Epithelial cell of prostate (primary cell): ENCODE results near the gene GCC2.
"Not testable (repeated sequence)": the region's sequence is repeated elsewhere in the genome, so short reads cannot be mapped to it uniquely, and the experiment has no call there.

ENCODE experiments used
- DNase-seq: peaks from one replicate; pipeline ENCODE4 v3.0.0-alpha.2; 2011; ENCODE audit warnings: low read depth, low spot score
- H3K27ac ChIP-seq: fragments of 450-650 bp; 2 replicates; pipeline ENCODE4 v1.5.1; 2017; ENCODE audit warnings: mild to moderate bottlenecking

The GCC2 gene

GRCh38 chr2:108448678-108449409 lies at the start of gene GCC2:
Gene GCC2, plus strand, starts transcription at chr2:108449206. Its CDS starts 69 bp downstream, at chr2:108449275.
- DNase-seq, result peak; percentile 64
- peak within 1 kb of the TSS; percentile 72 for H3K27ac ChIP-seq

- no peak overlapping the region for H3K27ac ChIP-seq
- no peak for DNase-seq
Measured at GRCh38 chr2:108399479-108399878, 49.5 kb upstream of the GCC2 start.

- no peak overlapping the region for H3K27ac ChIP-seq
- DNase-seq, result no peak
Measured at GRCh38 chr2:108401800-108402199, 47.2 kb upstream of the GCC2 start.

- H3K27ac ChIP-seq, result no peak overlapping the region
- no peak for DNase-seq
Measured at GRCh38 chr2:108403494-108403893, 45.5 kb upstream of the GCC2 start.

- DNase-seq, result no peak
- no peak overlapping the region for H3K27ac ChIP-seq
Measured at GRCh38 chr2:108404784-108405397, 44.1 kb upstream of the GCC2 start.

- no peak overlapping the region for H3K27ac ChIP-seq
- no peak for DNase-seq
Measured at GRCh38 chr2:108407864-108408729, 40.9 kb upstream of the GCC2 start.

- no peak for DNase-seq
Measured at GRCh38 chr2:108409768-108410167, 39.2 kb upstream of the GCC2 start.

GRCh38 chr2:108412995-108413710 lies 35.9 kb upstream of the GCC2 start:
- DNase-seq, result peak; percentile 77
- H3K27ac ChIP-seq, result peak overlapping the region; percentile 75

More at GRCh38 chr2:108409768-108410167, 39.2 kb upstream of the GCC2 start:
- H3K27ac ChIP-seq, result no peak overlapping the region

GRCh38 chr2:108413711-108414095 lies 35.3 kb upstream of the GCC2 start:
- no peak for DNase-seq
- peak overlapping the region; percentile 75 for H3K27ac ChIP-seq

- peak overlapping the region; percentile 75 for H3K27ac ChIP-seq
Measured at GRCh38 chr2:108414256-108414876, 34.6 kb upstream of the GCC2 start.

GRCh38 chr2:108414945-108415344 lies 34.1 kb upstream of the GCC2 start:
- peak overlapping the region; percentile 75 for H3K27ac ChIP-seq
- no peak for DNase-seq

More at GRCh38 chr2:108414256-108414876, 34.6 kb upstream of the GCC2 start:
- DNase-seq, result no peak

- no peak for DNase-seq
- no peak overlapping the region for H3K27ac ChIP-seq
Measured at GRCh38 chr2:108417254-108417653, 31.8 kb upstream of the GCC2 start.

GRCh38 chr2:108418416-108418815 lies 30.6 kb upstream of the GCC2 start:
- DNase-seq, result no peak

GRCh38 chr2:108423067-108423466 lies 25.9 kb upstream of the GCC2 start:
- DNase-seq, result no peak
- H3K27ac ChIP-seq, result no peak overlapping the region

More at GRCh38 chr2:108418416-108418815, 30.6 kb upstream of the GCC2 start:
- no peak overlapping the region for H3K27ac ChIP-seq

- H3K27ac ChIP-seq, result no peak overlapping the region
- no peak for DNase-seq
Measured at GRCh38 chr2:108423502-108424251, 25.3 kb upstream of the GCC2 start.

- no peak for DNase-seq
- no peak overlapping the region for H3K27ac ChIP-seq
Measured at GRCh38 chr2:108428286-108429009, 20.6 kb upstream of the GCC2 start.

- not testable (repeated sequence) for H3K27ac ChIP-seq, DNase-seq
Measured at GRCh38 chr2:108435578-108435977, 13.4 kb upstream of the GCC2 start.

- no peak for DNase-seq
- H3K27ac ChIP-seq, result no peak overlapping the region
Measured at GRCh38 chr2:108436976-108437375, 12.0 kb upstream of the GCC2 start.
